H9 (cell line): ENCODE data around the gene NEK11. TPM values are rescaled to one million over a fixed set of nuclear protein-coding genes. Genes with fewer than 3 reads are reported as not detected.

Experiments
- DNase-seq: peaks from one replicate; pipeline ENCODE4 v3.0.0-alpha.2; 2017
- H2AFZ ChIP-seq: one replicate; pipeline ENCODE4 v1.6.1; 2013; ENCODE audit warnings: mild to moderate bottlenecking, low read length, control low read depth, moderate library complexity
- H2AK5ac ChIP-seq: 2 replicates; pipeline ENCODE4 v1.6.1; 2013; ENCODE audit warnings: low read length, control low read depth, mixed read lengths; ENCODE audit not compliant: insufficient read length
- H2BK120ac ChIP-seq: one replicate; pipeline ENCODE4 v1.6.1; 2013; ENCODE audit warnings: low read depth, mild to moderate bottlenecking, low read length, control low read depth, inconsistent platforms; ENCODE audit not compliant: poor library complexity, severe bottlenecking
- H2BK12ac ChIP-seq: 2 replicates; pipeline ENCODE4 v1.6.1; 2013; ENCODE audit warnings: low read length, control low read depth, mixed read lengths, low read depth; ENCODE audit not compliant: insufficient read length
- H2BK15ac ChIP-seq: 2 replicates; pipeline ENCODE4 v1.6.1; 2013; ENCODE audit warnings: low read depth, low read length, control low read depth
- H2BK20ac ChIP-seq: one replicate; pipeline ENCODE4 v1.6.1; 2013; ENCODE audit warnings: low read depth, mild to moderate bottlenecking, low read length, control low read depth, inconsistent platforms; ENCODE audit not compliant: poor library complexity, severe bottlenecking
- H2BK5ac ChIP-seq: 2 replicates; pipeline ENCODE4 v1.6.1; 2013; ENCODE audit warnings: low read length, control low read depth, mixed read lengths; ENCODE audit not compliant: insufficient read length
- H3K14ac ChIP-seq: 2 replicates; pipeline ENCODE4 v1.6.1; 2013; ENCODE audit warnings: low read length, control low read depth; ENCODE audit not compliant: insufficient read depth
- H3K18ac ChIP-seq: 2 replicates; pipeline ENCODE4 v1.6.1; 2013; ENCODE audit warnings: low read depth, mild to moderate bottlenecking, mixed read lengths, low read length, control low read depth; ENCODE audit not compliant: insufficient read length
- H3K23ac ChIP-seq: 2 replicates; pipeline ENCODE4 v1.6.1; 2013; ENCODE audit warnings: low read length, control low read depth, mixed read lengths, low read depth; ENCODE audit not compliant: insufficient read length
- H3K23me2 ChIP-seq: 2 replicates; pipeline ENCODE4 v1.6.1; 2013; ENCODE audit warnings: low read depth, mild to moderate bottlenecking, mixed read lengths, low read length, control low read depth; ENCODE audit not compliant: insufficient read length, poor library complexity, severe bottlenecking
- H3K27ac ChIP-seq: 2 replicates; pipeline ENCODE4 v1.5.1; 2013; ENCODE audit warnings: low read length, control low read depth, mixed read lengths, low read depth; ENCODE audit not compliant: insufficient read length
- H3K27me3 ChIP-seq: 2 replicates; pipeline ENCODE4 v1.6.1; 2013; ENCODE audit warnings: low read length, control low read depth, inconsistent platforms; ENCODE audit not compliant: insufficient read depth
- H3K4ac ChIP-seq: 2 replicates; pipeline ENCODE4 v1.6.1; 2013; ENCODE audit warnings: low read depth, mild to moderate bottlenecking, control low read depth, inconsistent platforms, low read length, moderate library complexity
- H3K4me1 ChIP-seq: 2 replicates; pipeline ENCODE4 v1.6.1; 2013; ENCODE audit warnings: low read length, control low read depth, inconsistent platforms; ENCODE audit not compliant: insufficient read depth
- H3K4me2 ChIP-seq: 2 replicates; pipeline ENCODE4 v1.6.1; 2013; ENCODE audit warnings: low read length, control low read depth, mixed read lengths; ENCODE audit not compliant: insufficient read length, insufficient read depth
- H3K56ac ChIP-seq: 2 replicates; pipeline ENCODE4 v1.6.1; 2013; ENCODE audit warnings: low read depth, mild to moderate bottlenecking, mixed read lengths, low read length, control low read depth; ENCODE audit not compliant: insufficient read length
- H3K79me1 ChIP-seq: 2 replicates; pipeline ENCODE4 v1.6.1; 2013; ENCODE audit warnings: low read depth, mild to moderate bottlenecking, moderate library complexity, low read length, control low read depth, inconsistent platforms; ENCODE audit not compliant: insufficient read depth, poor library complexity, severe bottlenecking
- H3K79me2 ChIP-seq: 2 replicates; pipeline ENCODE4 v1.6.1; 2013; ENCODE audit warnings: low read length, control low read depth, inconsistent platforms; ENCODE audit not compliant: insufficient read depth
- H3K9ac ChIP-seq: 2 replicates; pipeline ENCODE4 v1.6.1; 2013; ENCODE audit warnings: low read length, control low read depth, mixed read lengths; ENCODE audit not compliant: insufficient read length; ENCODE audit errors: extremely low read depth
- H3K9me3 ChIP-seq: one replicate; pipeline ENCODE4 v1.6.1; 2013; ENCODE audit warnings: low read depth, low read length, inconsistent platforms; ENCODE audit not compliant: control insufficient read depth
- H3T11ph ChIP-seq: one replicate; pipeline ENCODE4 v1.6.1; 2013; ENCODE audit warnings: mild to moderate bottlenecking, low read length, control low read depth, inconsistent platforms
- H4K20me1 ChIP-seq: one replicate; pipeline ENCODE4 v1.6.1; 2013; ENCODE audit not compliant: control insufficient read depth, insufficient read length, insufficient read depth
- H4K5ac ChIP-seq: 2 replicates; pipeline ENCODE4 v1.6.1; 2013; ENCODE audit warnings: low read depth, mild to moderate bottlenecking, mixed read lengths, low read length, control low read depth; ENCODE audit not compliant: insufficient read length
- H4K8ac ChIP-seq: replicated peaks from 2 replicates; pipeline ENCODE4 v1.6.1; 2013; ENCODE audit warnings: low read length, control low read depth, mixed read lengths, low read depth; ENCODE audit not compliant: insufficient read length
- H4K91ac ChIP-seq: 2 replicates; pipeline ENCODE4 v1.6.1; 2013; ENCODE audit warnings: low read depth, mild to moderate bottlenecking, moderate library complexity, mixed read lengths, low read length, control low read depth; ENCODE audit not compliant: insufficient read length
- H3K27ac Mint-ChIP-seq, 3 experiments: 2 replicates in 2 of 3; 3 replicates in 1 of 3; pipeline ENCODE4 v1.8.0; 2020 to 2021; ENCODE audit warnings: mixed read lengths in 3 of 3, mild to moderate bottlenecking in 1 of 3, moderate library complexity in 1 of 3
- H3K27me3 Mint-ChIP-seq: 2 replicates; pipeline ENCODE4 v1.8.0; 2021; ENCODE audit warnings: low read depth, mild to moderate bottlenecking, moderate library complexity, mixed read lengths
- H3K36me3 Mint-ChIP-seq, 3 experiments: 2 replicates in 2 of 3; 3 replicates in 1 of 3; pipeline ENCODE4 v1.8.0; 2020 to 2021; ENCODE audit warnings: low read depth in 3 of 3, mixed read lengths in 3 of 3; ENCODE audit not compliant: insufficient read depth in 1 of 3
- H3K4me1 Mint-ChIP-seq, 2 experiments: 2 replicates each; pipeline ENCODE4 v1.8.0; 2020; ENCODE audit warnings: mixed read lengths in 2 of 2
- H3K4me3 Mint-ChIP-seq, 2 experiments: 2 replicates in 1 of 2; 3 replicates in 1 of 2; pipeline ENCODE4 v1.8.0; 2020 to 2021; ENCODE audit warnings: mild to moderate bottlenecking in 2 of 2, mixed read lengths in 2 of 2, moderate library complexity in 1 of 2
- H3K9me3 Mint-ChIP-seq, 2 experiments: 2 replicates in 1 of 2; 3 replicates in 1 of 2; pipeline ENCODE4 v1.8.0; 2020; ENCODE audit warnings: mild to moderate bottlenecking in 2 of 2, mixed read lengths in 2 of 2, moderate library complexity in 1 of 2
- CTCF ChIP-seq: fragments of 200-600 bp; sonication (generic); conservative IDR thresholded peaks from 3 replicates; pipeline ENCODE4 v1.8.0; 2021; ENCODE audit warnings: antibody characterized with exemption, mild to moderate bottlenecking
- total RNA-seq: library from RNA; stranded (reverse); gene quantifications from 2 replicates; pipeline ENCODE4 v1.2.1, GENCODE V29; 2021

NEK11 gene
- total RNA-seq, 1 experiment from 2014 or later: 2.5 TPM

- H3K4me1 Mint-ChIP-seq: no peaks in the 10 kb centered on the region
- Histone ChIP-seq H3T11ph (no peak overlapping the region), H3K9me3 (no peaks in the 10 kb centered on the region), H2BK120ac (no peak overlapping the region), H3K14ac (no peak overlapping the region), H4K8ac (no peak overlapping the region), H2AK5ac (no peak overlapping the region), H3K4me1 (no peaks in the 10 kb centered on the region), H2BK15ac (no peak overlapping the region), H3K23me2 (no peaks in the 10 kb centered on the region), H3K79me1 (no peaks in the 10 kb centered on the region), H4K91ac (no peak overlapping the region), H3K27ac (no peak overlapping the region), H4K5ac (no peak overlapping the region), H3K18ac (no peak overlapping the region), H2AFZ (no peak overlapping the region), H2BK5ac (no peak overlapping the region), H3K4me2 (no peak overlapping the region), H4K20me1 (no peaks in the 10 kb centered on the region), H3K9ac (no peak overlapping the region), H2BK12ac (no peak overlapping the region), H3K56ac (no peak overlapping the region), H2BK20ac (no peak overlapping the region), H3K27me3 (no peaks in the 10 kb centered on the region), H3K4ac (no peak overlapping the region), H3K79me2 (no peaks in the 10 kb centered on the region), H3K23ac (no peak overlapping the region)
- no peak for DNase-seq
- no peaks in the 10 kb centered on the region for H3K27me3 Mint-ChIP-seq
- H3K4me3 Mint-ChIP-seq: no peak overlapping the region
- TF ChIP-seq CTCF: no peak
- H3K36me3 Mint-ChIP-seq: no peaks in the 10 kb centered on the region
- H3K27ac Mint-ChIP-seq: no peak overlapping the region
- H3K9me3 Mint-ChIP-seq: no peaks in the 10 kb centered on the region
Measured at GRCh38 chr3:131067983-131068382, 41.3 kb downstream of the NEK11 start.
